Upper lobe of left lung (tissue), 4 donors: Measurements from ENCODE around the gene ING3.

Experiments
- POLR2A ChIP-seq, 4 donors: fragments of 450-650 bp; IDR thresholded peaks; one replicate each; pipeline ENCODE4 v1.5.1; 2016 to 2017; ENCODE audit warnings: antibody characterized with exemption in 4 of 4, mild to moderate bottlenecking in 2 of 4
- TF ChIP-seq, protein P1 (sequence below), 6 experiments: fragments of 450-650 bp in 4 of 6; fragments of 200-600 bp in 2 of 6; sonication (generic) in 2 of 6; IDR thresholded peaks; one replicate each; pipeline ENCODE4 v1.5.1; 2016 to 2019; ENCODE audit warnings: antibody characterized with exemption in 6 of 6

- TF ChIP-seq, protein P1, sequence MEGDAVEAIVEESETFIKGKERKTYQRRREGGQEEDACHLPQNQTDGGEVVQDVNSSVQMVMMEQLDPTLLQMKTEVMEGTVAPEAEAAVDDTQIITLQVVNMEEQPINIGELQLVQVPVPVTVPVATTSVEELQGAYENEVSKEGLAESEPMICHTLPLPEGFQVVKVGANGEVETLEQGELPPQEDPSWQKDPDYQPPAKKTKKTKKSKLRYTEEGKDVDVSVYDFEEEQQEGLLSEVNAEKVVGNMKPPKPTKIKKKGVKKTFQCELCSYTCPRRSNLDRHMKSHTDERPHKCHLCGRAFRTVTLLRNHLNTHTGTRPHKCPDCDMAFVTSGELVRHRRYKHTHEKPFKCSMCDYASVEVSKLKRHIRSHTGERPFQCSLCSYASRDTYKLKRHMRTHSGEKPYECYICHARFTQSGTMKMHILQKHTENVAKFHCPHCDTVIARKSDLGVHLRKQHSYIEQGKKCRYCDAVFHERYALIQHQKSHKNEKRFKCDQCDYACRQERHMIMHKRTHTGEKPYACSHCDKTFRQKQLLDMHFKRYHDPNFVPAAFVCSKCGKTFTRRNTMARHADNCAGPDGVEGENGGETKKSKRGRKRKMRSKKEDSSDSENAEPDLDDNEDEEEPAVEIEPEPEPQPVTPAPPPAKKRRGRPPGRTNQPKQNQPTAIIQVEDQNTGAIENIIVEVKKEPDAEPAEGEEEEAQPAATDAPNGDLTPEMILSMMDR (IDR thresholded peaks at IDR 0.05), result no peak
- no peak for TF ChIP-seq POLR2A (IDR thresholded peaks at IDR 0.05)
Observed at GRCh38 chr7:120966961-120967360, 16.4 kb downstream of the ING3 start.
